HepG2 (cell line): ENCODE measurements around the gene ALPL. TPM values are rescaled to one million over a fixed set of nuclear protein-coding genes. Genes with fewer than 3 reads are reported as not detected.

Experiments
- ATAC-seq: fragments of 200-7000 bp; cut with Tn5 transposase; 3 replicates; pipeline ENCODE4 v1.9.1; 2020; ENCODE audit warnings: mild to moderate bottlenecking, moderate library complexity
- BruUV-seq: library from RNA; stranded (reverse); fragments of 400-500 nt; replicated peaks from 2 replicates; lab custom pipeline; 2021; lab: Mats Ljungman, UMichigan
- CTCF ChIA-PET: fragments of 300-600 bp; formaldehyde crosslinking; extraction: SDS; loops from one replicate; lab custom pipeline; 2021; ENCODE audit warnings: low total read pairs, inconsistent platforms, low intra/inter-chr PET ratio; lab: Yijun Ruan, JAX
- POLR2A ChIA-PET: fragments of 350-600 bp; sonication (Branson Sonifier 250); formaldehyde crosslinking; loops from one replicate; lab custom pipeline; 2020; ENCODE audit warnings: antibody characterized with exemption, inconsistent platforms; lab: Yijun Ruan, JAX
- DNase-seq: peaks from one replicate; pipeline ENCODE4 v3.0.0-alpha.2; 2015; ENCODE audit warnings: low spot score
- FAIRE-seq: peaks from 3 replicates; lab custom pipeline; 2011; peaks lifted over from hg19 to GRCh38; lab: Jason Lieb, UNC
- H2AFZ ChIP-seq: one replicate; pipeline ENCODE4 v1.6.1; 2011; ENCODE audit warnings: low read length, inconsistent platforms
- H3K27ac ChIP-seq: fragments of 300-600 bp; 3 replicates; pipeline ENCODE4 v1.8.0; 2011; ENCODE audit warnings: mixed run types, mild to moderate bottlenecking, mixed read lengths, low read length, inconsistent platforms; ENCODE audit not compliant: insufficient read depth; ENCODE audit errors: extremely low read length
- H3K27me3 ChIP-seq, 2 experiments: fragments of 200-600 bp in 1 of 2; 2 replicates in 1 of 2; 3 replicates in 1 of 2; pipeline versions ENCODE4 v1.6.0 to v1.8.0; 2011; ENCODE audit warnings: low read length in 2 of 2, mild to moderate bottlenecking in 2 of 2, moderate library complexity in 2 of 2, inconsistent platforms in 1 of 2; ENCODE audit not compliant: insufficient read depth in 2 of 2, control insufficient read depth in 1 of 2
- H3K36me3 ChIP-seq, 2 experiments: fragments of 200-600 bp in 1 of 2; replicated peaks in 1 of 2; 2 replicates in 1 of 2; 3 replicates in 1 of 2; pipeline versions ENCODE4 v1.5.1 to v1.8.0; 2011; ENCODE audit warnings: low read length in 2 of 2, inconsistent platforms in 1 of 2; ENCODE audit not compliant: insufficient read depth in 2 of 2, control insufficient read depth in 1 of 2
- H3K4me1 ChIP-seq: 2 replicates; pipeline ENCODE4 v1.5.1; 2012; ENCODE audit warnings: low read length, inconsistent platforms; ENCODE audit not compliant: insufficient read depth
- H3K4me2 ChIP-seq: 2 replicates; pipeline ENCODE4 v1.6.0; 2011; ENCODE audit warnings: low read depth, low read length, inconsistent platforms
- H3K4me3 ChIP-seq, 3 experiments: fragments of 200-600 bp in 1 of 3; sonication (generic), shearing (Covaris generic) in 1 of 3; replicated peaks in 1 of 3; 2 replicates each; pipeline ENCODE4 v1.5.1; 2011 to 2016; ENCODE audit warnings: low read length in 3 of 3, inconsistent platforms in 2 of 3, low read depth in 2 of 3, mild to moderate bottlenecking in 2 of 3, control low read depth in 1 of 3, mixed read lengths in 1 of 3; ENCODE audit not compliant: insufficient read depth in 1 of 3
- H3K79me2 ChIP-seq: one replicate; pipeline ENCODE4 v1.6.1; 2011; ENCODE audit warnings: low read length, inconsistent platforms; ENCODE audit not compliant: insufficient read depth
- H3K9ac ChIP-seq: 2 replicates; pipeline ENCODE4 v1.6.0; 2011; ENCODE audit warnings: mild to moderate bottlenecking, low read depth, low read length, inconsistent platforms; ENCODE audit not compliant: insufficient read depth
- H3K9me3 ChIP-seq: 2 replicates; pipeline ENCODE4 v1.5.1; 2012; ENCODE audit warnings: mild to moderate bottlenecking, low read length
- H4K20me1 ChIP-seq: 2 replicates; pipeline ENCODE4 v1.6.0; 2011; ENCODE audit warnings: inconsistent platforms, mild to moderate bottlenecking, low read length, moderate library complexity; ENCODE audit not compliant: insufficient read depth
- AHR ChIP-seq: IDR thresholded peaks from 2 replicates; pipeline ENCODE4 v1.6.1; 2018; ENCODE audit warnings: missing genetic modification reagents, missing compliant biosample characterization
- HNRNPH1 ChIP-seq: fragments of 200-400 bp; formaldehyde crosslinking; optimal IDR thresholded peaks from 2 replicates; pipeline ENCODE3; 2017; ENCODE audit warnings: mild to moderate bottlenecking, low read depth, low read length
- IRF9 ChIP-seq: sonication (generic); formaldehyde crosslinking; IDR thresholded peaks from 2 replicates; pipeline ENCODE4 v1.8.0; 2022; ENCODE audit warnings: missing genetic modification reagents, mild to moderate bottlenecking, borderline replicate concordance
- SP140L ChIP-seq: sonication (generic); formaldehyde crosslinking; IDR thresholded peaks from 2 replicates; pipeline ENCODE4 v1.4.0; 2020; ENCODE audit warnings: missing genetic modification reagents, borderline replicate concordance
- ZFP91 ChIP-seq: sonication (generic); formaldehyde crosslinking; IDR thresholded peaks from 2 replicates; pipeline ENCODE4 v1.9.0; 2022; ENCODE audit warnings: missing genetic modification reagents, mild to moderate bottlenecking, borderline replicate concordance
- ZNF264 ChIP-seq: sonication (generic); formaldehyde crosslinking; IDR thresholded peaks from 2 replicates; pipeline ENCODE4 v1.4.0; 2020; ENCODE audit warnings: missing genetic modification reagents
- ZNF446 ChIP-seq: sonication (generic); formaldehyde crosslinking; IDR thresholded peaks from 2 replicates; pipeline ENCODE4 v1.5.0; 2020; ENCODE audit warnings: mild to moderate bottlenecking, missing genetic modification reagents
- ZNF451 ChIP-seq: sonication (generic); formaldehyde crosslinking; IDR thresholded peaks from 2 replicates; pipeline ENCODE4 v1.5.0; 2020; ENCODE audit warnings: mild to moderate bottlenecking, missing genetic modification reagents
- ZNF567 ChIP-seq: sonication (generic); formaldehyde crosslinking; IDR thresholded peaks from 2 replicates; pipeline ENCODE4 v1.8.1; 2023; ENCODE audit warnings: mild to moderate bottlenecking, missing genetic modification reagents, borderline replicate concordance
- ZNF576 ChIP-seq: sonication (generic); formaldehyde crosslinking; IDR thresholded peaks from 2 replicates; pipeline ENCODE4 v1.4.0; 2020; ENCODE audit warnings: mild to moderate bottlenecking, missing genetic modification reagents
- ZNF768 ChIP-seq: sonication (generic); formaldehyde crosslinking; IDR thresholded peaks from 2 replicates; pipeline ENCODE4 v1.4.0; 2020; ENCODE audit warnings: missing genetic modification reagents
- ZNF772 ChIP-seq: sonication (generic); formaldehyde crosslinking; IDR thresholded peaks from 2 replicates; pipeline ENCODE4 v1.5.0; 2020; ENCODE audit warnings: mild to moderate bottlenecking, missing genetic modification reagents
- ZSCAN30 ChIP-seq: sonication (generic); formaldehyde crosslinking; IDR thresholded peaks from 2 replicates; pipeline ENCODE4 v1.5.0; 2020; ENCODE audit warnings: mild to moderate bottlenecking, missing genetic modification reagents
- WGBS: methylation state at CpG from one replicate; pipeline ENCODE4 v1.1.6; 2017; ENCODE audit warnings: low lambda C conversion rate; 5-methylcytosine and 5-hydroxymethylcytosine counted together
- in situ Hi-C: cut with HindIII; loops from 2 replicates; pipeline ENCODE4 v1.10.0; 2017; ENCODE audit warnings: low pct_unique_long_range_greater_than_20kb; ENCODE audit not compliant: extremely low pct_ligation_motif_present
- intact Hi-C: fragments of 100-400 bp; cut with micrococcal nuclease; formaldehyde crosslinking; loops from one replicate; pipeline ENCODE4 v1.10.0; 2022; ENCODE audit not compliant: unreplicated experiment
- polyA plus RNA-seq, 8 experiments: library from polyadenylated mRNA; depleted of rRNA in 3 of 8; stranded (reverse) in 7 of 8; unstranded in 1 of 8; fragments of >200 nt; fragmentation: Illumina TruSeq in 4 of 8; extraction: Trizol in 4 of 8; gene quantifications; 2 replicates each; pipeline versions ENCODE4 v1.2.1 to v1.2.3, GENCODE V29; 2011 to 2016; ENCODE audit warnings: low read depth in 4 of 8, missing spikeins in 1 of 8, mixed read lengths in 1 of 8; ENCODE audit not compliant: insufficient read depth in 1 of 8
- total RNA-seq, 5 experiments: library from RNA; depleted of rRNA; stranded (reverse); fragments of >200 nt; fragmentation: Illumina TruSeq; extraction: Trizol; gene quantifications; 2 replicates each; pipeline ENCODE4 v1.2.3, GENCODE V29; 2016; ENCODE audit warnings: low read depth in 1 of 5
- TF ChIP-seq, protein P1 (sequence below): sonication (generic); formaldehyde crosslinking; IDR thresholded peaks from 2 replicates; pipeline ENCODE4 v1.9.0; 2021; ENCODE audit warnings: mild to moderate bottlenecking, missing genetic modification reagents

ALPL gene
- total and polyA plus RNA-seq, 2 of the 13 experiments (the other 11 are each of a cell fraction or from before 2014, with no cell fraction given) = 0.12 TPM; not detected in 1

GRCh38 chr1:21586846-21587601 lies 77.8 kb downstream of the ALPL start (continued):
- no peak for TF ChIP-seq ZNF567 (CRISPR knock-in tag)
- TF ChIP-seq ZFP91 = peak; percentile 40; the same call in 1 of the 2 replicates
- no peak for TF ChIP-seq ZNF264 (CRISPR knock-in tag)
- TF ChIP-seq ZNF446 = no peak

- DNase-seq (no peak), FAIRE-seq (no peak), ATAC-seq (no peak; the same call in 2 of the 3 replicates)
- H2AFZ ChIP-seq = no peak overlapping the region
- H3K27ac ChIP-seq = no peak overlapping the region
- CTCF ChIA-PET = no interaction called here
- no peaks in the 10 kb centered on the region for H3K79me2 ChIP-seq
- H3K9me3 ChIP-seq = no peaks in the 10 kb centered on the region
- H3K27me3 ChIP-seq = peaks cover 3 to 61% of the 10 kb centered on the region in 2 experiments; a peak in 3 of 5 replicates
- H3K4me2 ChIP-seq = peak overlapping the region; percentile 52; the same call in 1 of the 2 replicates
- H3K9ac ChIP-seq = no peak overlapping the region
- in situ Hi-C loops (no loop called here), intact Hi-C loops (no loop called here)
- BruUV-seq = no TSS peak
- no peaks in the 10 kb centered on the region for H3K36me3 ChIP-seq
- WGBS = 30% methylated on average over 2 of the region's 5 CpGs
- POLR2A ChIA-PET = no interaction called here
- H3K4me3 ChIP-seq = no peak overlapping the region; a peak in 1 of 6 replicates
- peaks cover 55% of the 10 kb centered on the region for H3K4me1 ChIP-seq
- H4K20me1 ChIP-seq = no peaks in the 10 kb centered on the region
- TF ChIP-seq, protein P1, sequence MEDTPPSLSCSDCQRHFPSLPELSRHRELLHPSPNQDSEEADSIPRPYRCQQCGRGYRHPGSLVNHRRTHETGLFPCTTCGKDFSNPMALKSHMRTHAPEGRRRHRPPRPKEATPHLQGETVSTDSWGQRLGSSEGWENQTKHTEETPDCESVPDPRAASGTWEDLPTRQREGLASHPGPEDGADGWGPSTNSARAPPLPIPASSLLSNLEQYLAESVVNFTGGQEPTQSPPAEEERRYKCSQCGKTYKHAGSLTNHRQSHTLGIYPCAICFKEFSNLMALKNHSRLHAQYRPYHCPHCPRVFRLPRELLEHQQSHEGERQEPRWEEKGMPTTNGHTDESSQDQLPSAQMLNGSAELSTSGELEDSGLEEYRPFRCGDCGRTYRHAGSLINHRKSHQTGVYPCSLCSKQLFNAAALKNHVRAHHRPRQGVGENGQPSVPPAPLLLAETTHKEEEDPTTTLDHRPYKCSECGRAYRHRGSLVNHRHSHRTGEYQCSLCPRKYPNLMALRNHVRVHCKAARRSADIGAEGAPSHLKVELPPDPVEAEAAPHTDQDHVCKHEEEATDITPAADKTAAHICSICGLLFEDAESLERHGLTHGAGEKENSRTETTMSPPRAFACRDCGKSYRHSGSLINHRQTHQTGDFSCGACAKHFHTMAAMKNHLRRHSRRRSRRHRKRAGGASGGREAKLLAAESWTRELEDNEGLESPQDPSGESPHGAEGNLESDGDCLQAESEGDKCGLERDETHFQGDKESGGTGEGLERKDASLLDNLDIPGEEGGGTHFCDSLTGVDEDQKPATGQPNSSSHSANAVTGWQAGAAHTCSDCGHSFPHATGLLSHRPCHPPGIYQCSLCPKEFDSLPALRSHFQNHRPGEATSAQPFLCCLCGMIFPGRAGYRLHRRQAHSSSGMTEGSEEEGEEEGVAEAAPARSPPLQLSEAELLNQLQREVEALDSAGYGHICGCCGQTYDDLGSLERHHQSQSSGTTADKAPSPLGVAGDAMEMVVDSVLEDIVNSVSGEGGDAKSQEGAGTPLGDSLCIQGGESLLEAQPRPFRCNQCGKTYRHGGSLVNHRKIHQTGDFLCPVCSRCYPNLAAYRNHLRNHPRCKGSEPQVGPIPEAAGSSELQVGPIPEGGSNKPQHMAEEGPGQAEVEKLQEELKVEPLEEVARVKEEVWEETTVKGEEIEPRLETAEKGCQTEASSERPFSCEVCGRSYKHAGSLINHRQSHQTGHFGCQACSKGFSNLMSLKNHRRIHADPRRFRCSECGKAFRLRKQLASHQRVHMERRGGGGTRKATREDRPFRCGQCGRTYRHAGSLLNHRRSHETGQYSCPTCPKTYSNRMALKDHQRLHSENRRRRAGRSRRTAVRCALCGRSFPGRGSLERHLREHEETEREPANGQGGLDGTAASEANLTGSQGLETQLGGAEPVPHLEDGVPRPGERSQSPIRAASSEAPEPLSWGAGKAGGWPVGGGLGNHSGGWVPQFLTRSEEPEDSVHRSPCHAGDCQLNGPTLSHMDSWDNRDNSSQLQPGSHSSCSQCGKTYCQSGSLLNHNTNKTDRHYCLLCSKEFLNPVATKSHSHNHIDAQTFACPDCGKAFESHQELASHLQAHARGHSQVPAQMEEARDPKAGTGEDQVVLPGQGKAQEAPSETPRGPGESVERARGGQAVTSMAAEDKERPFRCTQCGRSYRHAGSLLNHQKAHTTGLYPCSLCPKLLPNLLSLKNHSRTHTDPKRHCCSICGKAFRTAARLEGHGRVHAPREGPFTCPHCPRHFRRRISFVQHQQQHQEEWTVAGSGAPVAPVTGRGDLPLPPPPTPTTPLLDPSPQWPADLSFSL = no peak
- TF ChIP-seq HNRNPH1 = no peak
- TF ChIP-seq ZNF576 (CRISPR knock-in tag) = no peak
- no peak for TF ChIP-seq ZNF451
- no peak for TF ChIP-seq ZNF772 (CRISPR knock-in tag)
- TF ChIP-seq AHR (CRISPR knock-in tag) = no peak
- TF ChIP-seq ZNF768 (CRISPR knock-in tag) = no peak
- TF ChIP-seq SP140L (CRISPR knock-in tag) = no peak
- TF ChIP-seq ZSCAN30 (CRISPR knock-in tag) = no peak
- no peak for TF ChIP-seq IRF9
These were observed 78.4 kb downstream of the ALPL start for GRCh38 chr1:21587602-21587953.
